Stimulated activated memory B cell treated with anti-CD40 and anti-IgM and Interleukin-4, amounts not matched to agents 10 μg/mL and 1 μg/mL and 100 μg/mL, for 72 hours (primary cell): ENCODE measurements around the gene FIBP.
A peak's percentile ranks its signal among the peaks of the same experiment; 100 is the strongest.

Experiments used
- ATAC-seq: fragments of 150-1000 bp; cut with Tn5 transposase; 2 replicates; pipeline ENCODE4 v1.10.0; 2021
- H3K27ac Mint-ChIP-seq: one replicate; pipeline ENCODE4 v1.8.0; 2022; ENCODE audit warnings: mild to moderate bottlenecking, mixed read lengths
- H3K27me3 Mint-ChIP-seq: one replicate; pipeline ENCODE4 v1.8.0; 2022; ENCODE audit warnings: mixed read lengths
- H3K36me3 Mint-ChIP-seq: one replicate; pipeline ENCODE4 v1.8.0; 2022; ENCODE audit warnings: mixed read lengths
- H3K4me1 Mint-ChIP-seq: one replicate; pipeline ENCODE4 v1.8.0; 2022; ENCODE audit warnings: mixed read lengths
- H3K4me3 Mint-ChIP-seq: one replicate; pipeline ENCODE4 v1.8.0; 2022; ENCODE audit warnings: mild to moderate bottlenecking, moderate library complexity, mixed read lengths
- H3K9me3 Mint-ChIP-seq: one replicate; pipeline ENCODE4 v1.8.0; 2022; ENCODE audit warnings: mixed read lengths

The FIBP gene

DNA sequence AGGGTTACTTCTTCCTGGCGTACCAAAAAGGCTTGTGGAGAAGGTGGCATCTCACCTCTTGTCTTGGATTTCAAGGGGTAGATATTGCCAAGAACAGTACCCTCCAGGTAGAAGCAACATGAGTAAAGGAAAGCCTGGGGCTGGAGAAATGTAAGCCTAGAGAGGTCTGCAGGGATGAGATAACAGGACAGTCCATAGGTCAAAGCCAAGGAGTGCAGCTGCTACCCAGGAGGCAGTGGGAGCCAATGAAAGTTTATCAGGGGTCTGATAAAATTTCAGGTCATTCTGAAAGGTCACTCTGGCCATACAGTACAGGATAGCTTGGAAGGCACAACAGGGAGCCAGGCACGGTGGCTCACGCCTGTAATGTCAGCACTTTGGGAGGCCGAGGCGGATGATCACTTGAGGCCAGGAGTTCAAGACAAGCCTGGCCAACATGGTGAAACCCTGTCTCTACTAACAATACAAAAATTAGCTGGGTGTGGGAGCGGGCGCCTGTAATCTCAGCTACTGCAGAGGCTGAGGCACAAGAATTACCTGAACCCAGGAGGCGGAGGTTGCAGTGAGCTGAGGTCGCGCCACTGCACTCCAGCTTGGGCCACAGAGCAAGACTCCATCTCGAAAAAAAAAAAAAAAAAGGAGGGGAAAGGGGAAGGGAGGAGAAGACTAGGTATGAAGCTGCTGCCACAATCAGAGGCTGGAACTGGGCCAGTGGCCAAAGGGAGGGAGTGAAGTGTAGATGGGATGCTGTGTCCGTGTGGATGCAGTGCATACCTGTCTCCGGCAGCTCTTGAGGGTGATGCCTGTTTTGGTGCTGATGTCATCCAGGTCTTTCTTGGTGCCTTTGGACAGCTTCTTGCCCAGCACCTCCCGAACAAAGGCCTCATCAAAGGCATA lies 1.2 kb downstream of the FIBP start:
- peaks cover 65% of the 10 kb centered on the region for H3K4me1 Mint-ChIP-seq
- peaks cover 29% of the 10 kb centered on the region for H3K36me3 Mint-ChIP-seq
- H3K27ac Mint-ChIP-seq = peak overlapping the region; percentile 92
- no peaks in the 10 kb centered on the region for H3K9me3 Mint-ChIP-seq
- H3K27me3 Mint-ChIP-seq = no peaks in the 10 kb centered on the region
- H3K4me3 Mint-ChIP-seq = peak overlapping the region; percentile 83
- ATAC-seq = no peak

DNA sequence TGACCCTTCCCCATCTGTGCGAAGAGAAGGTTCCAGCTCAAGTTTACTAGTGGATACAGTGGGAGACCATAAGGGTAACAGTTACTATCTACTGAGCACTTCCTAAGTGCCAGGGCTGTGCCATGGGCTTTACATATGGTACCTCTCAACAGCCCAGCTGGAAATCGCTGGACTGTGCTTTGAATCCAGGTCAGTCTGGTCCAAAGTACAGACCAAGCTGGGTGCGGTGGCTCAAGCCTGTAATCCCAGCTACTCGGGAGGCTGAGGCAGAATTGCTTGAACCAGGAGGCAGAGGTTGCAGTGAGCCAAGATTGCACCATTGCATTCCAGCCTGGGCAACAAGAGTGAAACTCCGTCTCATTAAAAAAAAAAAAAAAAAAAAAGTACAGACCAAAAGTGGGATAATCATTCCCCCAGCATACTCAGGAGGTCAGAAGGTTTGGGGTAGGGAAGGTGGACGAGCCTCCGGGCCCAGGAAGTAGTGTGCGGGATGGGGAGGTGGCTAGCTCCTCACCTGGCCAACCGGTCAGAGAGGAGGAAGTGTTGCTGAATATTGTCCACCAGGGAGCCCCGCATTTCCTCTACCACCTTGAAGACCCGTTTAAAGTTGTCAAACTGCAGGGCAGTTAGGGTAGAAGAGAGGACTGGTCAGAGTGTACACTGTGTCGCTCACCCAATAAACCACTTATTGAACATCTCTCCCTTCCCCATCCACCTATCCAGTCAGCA lies 2.3 kb downstream of the FIBP start:
- H3K4me3 Mint-ChIP-seq = no peak overlapping the region
- H3K27ac Mint-ChIP-seq = peak overlapping the region; percentile 48

DNA sequence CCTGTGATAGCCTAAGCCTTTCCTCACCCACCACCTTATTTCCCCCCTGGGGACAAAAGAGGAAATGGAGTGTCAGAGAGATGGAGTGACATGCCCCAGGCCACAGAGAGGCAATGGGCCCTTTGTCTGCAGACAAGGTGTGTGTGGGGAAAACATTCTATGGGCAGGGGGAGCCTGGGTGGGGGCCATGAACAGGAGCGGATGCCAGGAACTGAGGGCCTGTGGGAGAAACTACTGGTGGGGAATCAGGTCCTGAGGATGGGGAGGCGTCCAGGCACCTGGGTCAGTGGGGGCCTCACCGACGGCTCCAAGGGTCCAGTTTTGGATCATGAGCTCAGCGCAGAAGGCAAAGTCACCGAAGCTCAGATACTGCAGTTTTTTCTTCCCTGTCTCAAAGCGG lies 3.0 kb downstream of the FIBP start:
- Mint-ChIP-seq H3K36me3 (peaks cover 34% of the 10 kb centered on the region), H3K4me3 (no peak overlapping the region), H3K27me3 (no peaks in the 10 kb centered on the region), H3K9me3 (no peaks in the 10 kb centered on the region), H3K27ac (no peak overlapping the region), H3K4me1 (peaks cover 66% of the 10 kb centered on the region)
- no peak for ATAC-seq

More for the DNA sequence above, 2.3 kb downstream of the FIBP start:
- no peaks in the 10 kb centered on the region for H3K9me3 Mint-ChIP-seq
- H3K4me1 Mint-ChIP-seq = peaks cover 62% of the 10 kb centered on the region
- peaks cover 34% of the 10 kb centered on the region for H3K36me3 Mint-ChIP-seq
- ATAC-seq = no peak
- H3K27me3 Mint-ChIP-seq = no peaks in the 10 kb centered on the region

DNA sequence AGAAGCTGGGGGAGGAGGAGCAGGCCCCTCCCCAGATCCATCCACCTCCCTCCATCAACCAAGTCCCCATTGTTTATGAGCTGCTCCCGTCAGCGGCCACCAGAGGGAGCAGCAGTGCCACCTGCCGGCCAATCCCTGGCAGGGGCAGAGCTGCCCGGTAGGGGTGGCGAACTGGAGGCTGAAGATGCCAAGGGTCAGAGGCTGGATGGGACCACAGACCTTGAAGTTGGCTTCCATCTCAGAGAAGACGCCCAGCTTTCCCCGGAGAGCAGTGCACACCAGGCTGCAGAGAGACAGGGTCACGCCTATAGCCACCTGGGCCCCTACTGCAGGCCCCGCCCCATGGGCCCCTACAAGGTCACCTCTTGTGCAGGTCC lies 3.6 kb downstream of the FIBP start:
- H3K4me1 Mint-ChIP-seq = peaks cover 60% of the 10 kb centered on the region
- H3K27ac Mint-ChIP-seq = peak overlapping the region; percentile 28
- H3K4me3 Mint-ChIP-seq = no peak overlapping the region

DNA sequence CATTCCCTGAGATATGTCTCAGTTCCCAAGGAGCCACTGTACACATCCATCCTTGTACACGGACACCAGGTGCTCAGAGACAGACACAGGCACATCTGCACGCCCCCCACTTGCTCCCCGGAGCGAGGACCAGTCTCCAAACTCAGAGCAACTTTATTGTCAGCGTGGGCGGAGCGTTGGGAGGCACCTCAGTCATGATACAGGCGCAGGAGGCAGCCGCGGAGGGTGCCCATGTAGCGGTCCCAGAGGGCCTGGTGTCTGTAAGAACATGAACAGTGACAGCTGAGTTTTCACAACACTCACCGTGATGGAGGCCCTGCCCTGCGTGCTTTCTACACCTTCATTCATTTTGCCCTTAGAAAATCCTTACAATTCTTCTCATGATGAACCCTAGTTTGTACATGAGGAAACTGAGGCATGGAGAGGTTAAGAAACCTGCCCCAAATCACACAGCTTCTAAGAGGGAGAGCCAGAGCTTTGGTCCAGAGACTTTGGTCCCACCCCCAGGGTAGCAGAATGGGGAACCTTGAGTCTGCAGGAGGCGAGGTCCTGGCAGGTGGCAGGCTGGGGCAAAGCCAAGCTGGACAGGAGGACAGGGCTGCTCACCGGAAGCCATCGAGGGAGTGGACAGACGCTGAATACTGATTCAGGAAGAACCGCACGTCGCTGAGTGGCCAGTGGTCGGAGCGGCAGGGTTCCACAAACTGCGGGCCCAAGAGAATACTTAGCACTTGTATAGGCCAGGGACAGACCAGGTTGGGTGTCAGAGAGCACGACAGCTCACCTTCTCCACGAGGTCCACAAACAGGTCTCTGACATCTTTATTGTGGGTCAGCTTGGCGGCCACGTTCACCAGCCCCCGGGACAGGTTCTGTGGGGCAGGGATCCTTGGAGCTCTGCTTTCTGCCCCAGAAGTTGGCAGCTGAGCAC lies 4.2 kb downstream of the FIBP start:
- Mint-ChIP-seq H3K27me3 (no peaks in the 10 kb centered on the region), H3K9me3 (no peaks in the 10 kb centered on the region), H3K4me3 (no peak overlapping the region), H3K27ac (peak overlapping the region; percentile 28), H3K4me1 (peaks cover 54% of the 10 kb centered on the region), H3K36me3 (peaks cover 34% of the 10 kb centered on the region)
- no peak for ATAC-seq

More for the DNA sequence above, 3.6 kb downstream of the FIBP start:
- peak; percentile 67 for ATAC-seq
- H3K9me3 Mint-ChIP-seq = no peaks in the 10 kb centered on the region
- peaks cover 34% of the 10 kb centered on the region for H3K36me3 Mint-ChIP-seq
- H3K27me3 Mint-ChIP-seq = no peaks in the 10 kb centered on the region

DNA sequence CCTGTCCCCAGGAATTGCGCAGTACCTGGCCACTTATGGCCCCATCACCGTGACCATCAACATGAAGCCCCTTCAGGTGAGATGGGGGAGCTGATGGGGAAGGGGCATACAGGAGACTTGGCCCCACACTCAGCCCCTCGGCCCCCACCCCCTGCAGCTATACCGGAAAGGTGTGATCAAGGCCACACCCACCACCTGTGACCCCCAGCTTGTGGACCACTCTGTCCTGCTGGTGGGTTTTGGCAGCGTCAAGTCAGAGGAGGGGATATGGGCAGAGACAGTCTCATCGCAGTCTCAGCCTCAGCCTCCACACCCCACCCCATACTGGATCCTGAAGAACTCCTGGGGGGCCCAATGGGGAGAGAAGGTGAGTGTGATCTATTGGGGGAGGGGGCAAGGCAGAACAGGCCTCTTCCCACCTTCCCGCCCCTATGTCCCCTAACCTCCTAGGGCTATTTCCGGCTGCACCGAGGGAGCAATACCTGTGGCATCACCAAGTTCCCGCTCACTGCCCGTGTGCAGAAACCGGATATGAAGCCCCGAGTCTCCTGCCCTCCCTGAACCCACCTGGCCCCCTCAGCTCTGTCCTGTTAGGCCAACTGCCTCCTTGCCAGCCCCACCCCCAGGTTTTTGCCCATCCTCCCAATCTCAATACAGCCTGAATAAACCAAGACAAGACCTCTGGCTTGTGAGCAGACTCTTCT lies 5.1 kb downstream of the FIBP start:
- Mint-ChIP-seq H3K4me3 (no peak overlapping the region), H3K4me1 (peaks cover 46% of the 10 kb centered on the region), H3K27me3 (no peaks in the 10 kb centered on the region), H3K27ac (no peak overlapping the region), H3K9me3 (no peaks in the 10 kb centered on the region), H3K36me3 (peaks cover 34% of the 10 kb centered on the region)
- ATAC-seq = no peak

DNA sequence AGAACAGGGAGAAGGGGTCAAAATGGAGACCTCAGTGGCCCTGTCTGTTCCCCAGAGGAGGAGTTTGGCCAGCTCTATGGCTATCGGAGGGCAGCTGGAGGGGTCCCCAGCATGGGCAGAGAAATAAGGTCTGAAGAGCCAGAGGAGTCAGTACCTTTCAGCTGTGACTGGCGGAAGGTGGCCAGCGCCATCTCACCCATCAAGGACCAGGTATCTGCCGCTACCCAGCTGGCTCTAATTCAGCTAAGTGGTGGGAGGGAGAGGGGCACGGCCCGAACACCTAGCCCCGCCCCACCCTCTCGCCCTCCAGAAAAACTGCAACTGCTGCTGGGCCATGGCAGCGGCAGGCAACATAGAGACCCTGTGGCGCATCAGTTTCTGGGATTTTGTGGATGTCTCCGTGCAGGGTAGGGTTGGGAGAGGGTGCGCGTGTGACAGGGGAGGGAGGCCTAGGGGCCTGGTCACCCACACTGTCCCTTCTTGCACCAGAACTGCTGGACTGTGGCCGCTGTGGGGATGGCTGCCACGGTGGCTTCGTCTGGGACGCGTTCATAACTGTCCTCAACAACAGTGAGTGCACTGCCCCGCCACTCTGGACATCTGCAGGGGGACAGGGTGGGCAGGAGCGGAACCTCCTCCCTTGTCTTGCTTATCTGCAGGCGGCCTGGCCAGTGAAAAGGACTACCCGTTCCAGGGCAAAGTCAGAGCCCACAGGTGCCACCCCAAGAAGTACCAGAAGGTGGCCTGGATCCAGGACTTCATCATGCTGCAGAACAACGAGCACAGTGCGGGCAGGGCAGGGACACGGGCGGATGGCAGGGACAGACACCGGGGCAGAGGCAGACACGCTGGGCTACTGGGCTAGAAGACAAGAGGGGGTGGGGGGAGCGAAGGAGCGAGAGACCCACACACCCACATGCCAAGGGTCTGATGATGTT lies 5.9 kb downstream of the FIBP start:
- Mint-ChIP-seq H3K36me3 (peaks cover 34% of the 10 kb centered on the region), H3K4me1 (peaks cover 38% of the 10 kb centered on the region), H3K4me3 (no peak overlapping the region), H3K9me3 (no peaks in the 10 kb centered on the region), H3K27ac (no peak overlapping the region), H3K27me3 (no peaks in the 10 kb centered on the region)
- no peak for ATAC-seq

DNA sequence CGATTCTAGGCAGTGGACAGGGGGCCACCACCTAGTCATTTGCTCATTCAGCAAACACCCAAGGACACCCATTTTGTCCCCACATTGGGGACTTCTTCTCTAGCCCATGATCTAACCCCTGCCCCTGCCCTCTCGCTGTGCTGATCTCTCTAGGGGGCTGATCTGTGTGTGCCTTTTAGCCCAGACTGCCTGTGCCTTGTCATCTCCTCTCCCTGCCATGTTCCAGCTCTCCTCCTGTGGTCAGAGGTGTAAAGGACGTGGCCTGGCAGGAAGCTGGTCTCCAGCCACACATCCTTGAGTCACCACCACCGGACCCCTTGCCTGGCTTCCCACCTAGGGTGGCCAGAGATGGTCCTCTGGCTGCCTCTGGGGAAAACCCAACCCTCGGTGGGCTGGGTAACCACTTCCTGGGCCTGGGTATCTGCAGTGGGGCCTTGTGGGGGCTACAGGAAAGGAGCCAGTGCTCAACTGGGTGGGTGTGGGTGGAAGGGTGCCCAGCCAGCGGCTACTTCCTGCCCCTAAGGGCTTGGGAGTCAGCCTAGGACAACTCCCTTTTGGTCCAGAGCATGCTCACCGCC lies 7.3 kb downstream of the FIBP start:
- H3K4me3 Mint-ChIP-seq = no peak overlapping the region
- peak overlapping the region; percentile 31 for H3K27ac Mint-ChIP-seq
- peaks cover 27% of the 10 kb centered on the region for H3K36me3 Mint-ChIP-seq
- peaks cover 26% of the 10 kb centered on the region for H3K4me1 Mint-ChIP-seq
- ATAC-seq = no peak
- H3K27me3 Mint-ChIP-seq = no peaks in the 10 kb centered on the region
- H3K9me3 Mint-ChIP-seq = no peaks in the 10 kb centered on the region

DNA sequence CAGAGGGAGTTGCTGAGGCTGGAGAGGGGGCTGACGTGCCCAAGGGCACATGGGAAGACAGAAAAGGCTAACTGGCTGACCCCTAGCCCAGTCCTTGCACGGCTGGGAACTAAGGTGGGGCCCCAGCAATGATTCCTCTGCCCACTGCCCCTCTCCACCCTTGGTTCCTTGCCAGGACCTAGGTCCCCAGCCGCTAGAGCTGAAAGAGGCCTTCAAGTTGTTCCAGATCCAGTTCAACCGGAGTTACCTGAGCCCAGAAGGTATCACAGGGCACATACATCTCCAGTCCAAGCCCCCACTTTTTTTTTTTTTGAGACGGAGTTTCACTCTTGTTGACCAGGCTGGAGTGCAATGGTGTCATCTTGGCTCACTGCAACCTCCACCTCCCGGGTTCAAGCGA lies 8.2 kb downstream of the FIBP start:
- no peak for ATAC-seq
- H3K27ac Mint-ChIP-seq = no peak overlapping the region
- no peaks in the 10 kb centered on the region for H3K27me3 Mint-ChIP-seq
- H3K4me1 Mint-ChIP-seq = peaks cover 20% of the 10 kb centered on the region
- no peak overlapping the region for H3K4me3 Mint-ChIP-seq
- peaks cover 23% of the 10 kb centered on the region for H3K36me3 Mint-ChIP-seq
- H3K9me3 Mint-ChIP-seq = no peaks in the 10 kb centered on the region

DNA sequence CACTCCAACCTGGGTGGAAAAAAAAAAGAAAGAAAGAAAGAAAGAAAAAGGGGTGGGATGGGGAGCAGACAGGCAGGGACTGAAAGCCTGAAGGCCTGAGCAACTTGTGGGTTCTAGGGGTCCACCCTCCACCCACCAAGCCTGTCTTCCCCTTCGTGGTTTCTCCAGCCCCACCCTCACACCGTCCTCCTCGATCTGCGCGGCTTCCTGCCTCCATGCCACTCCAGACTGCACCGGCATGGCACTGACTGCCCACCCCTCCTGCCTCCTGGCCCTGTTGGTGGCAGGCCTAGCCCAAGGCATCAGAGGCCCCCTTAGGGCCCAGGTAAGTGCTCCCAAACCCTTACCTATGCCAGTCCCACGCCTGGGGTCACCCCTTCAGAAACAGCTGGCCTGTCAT lies 8.7 kb downstream of the FIBP start, which contains the start of gene CTSW:
CTSW (plus strand) TSS at position 221 of the 400 bp plus-strand sequence; CDS start at position 239, 18 bp downstream.
- Mint-ChIP-seq H3K27ac (peak within 1 kb of the TSS; percentile 31), H3K27me3 (no peaks in the 10 kb centered on the region), H3K9me3 (no peaks in the 10 kb centered on the region), H3K36me3 (peaks cover 18% of the 10 kb centered on the region), H3K4me3 (no peak within 1 kb of the TSS), H3K4me1 (peaks cover 16% of the 10 kb centered on the region)
- ATAC-seq = no peak

DNA sequence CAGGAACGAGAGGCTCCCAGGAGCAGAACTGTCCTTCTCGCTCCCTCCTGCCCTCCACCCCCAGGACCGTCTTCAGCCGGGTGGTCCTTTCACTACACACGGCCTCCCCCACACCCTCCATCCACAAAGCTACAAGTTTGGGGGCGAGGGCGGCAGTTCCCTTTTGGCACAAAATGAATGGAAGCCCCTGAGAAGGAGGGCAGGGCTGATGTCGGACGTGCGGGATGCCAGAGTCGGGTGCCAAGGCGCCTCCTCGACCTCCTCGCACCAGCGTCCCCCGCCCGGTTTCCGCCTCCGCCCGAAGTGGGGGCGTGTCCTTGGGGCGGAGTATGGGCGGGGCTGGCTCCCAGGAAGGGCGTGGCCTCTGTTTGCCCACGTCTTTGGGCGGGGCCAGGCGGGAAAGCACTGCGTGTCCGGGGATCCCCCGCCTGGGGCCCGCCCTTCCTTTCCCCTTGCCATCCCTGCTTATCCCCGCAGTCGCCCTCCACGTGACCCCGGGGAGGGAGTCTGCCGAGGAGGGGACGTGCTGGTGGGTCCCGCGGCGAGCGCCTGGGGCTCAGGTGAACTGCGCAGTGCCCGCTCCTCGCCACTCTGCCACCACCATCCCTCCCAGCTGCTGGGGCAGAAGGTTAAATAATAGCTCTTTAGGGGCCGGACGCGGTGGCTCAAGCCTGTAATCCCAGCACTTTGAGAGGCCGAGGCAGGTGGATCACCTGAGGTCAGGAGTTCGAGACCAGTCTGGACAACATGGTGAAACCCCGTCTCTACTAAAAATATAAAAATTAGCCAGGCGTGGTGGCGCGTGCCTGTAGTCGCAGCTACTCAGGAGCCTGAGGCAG lies 14.7 kb downstream of the FIBP start:
- peak overlapping the region; percentile 83 for H3K4me3 Mint-ChIP-seq
- ATAC-seq = peak; percentile 94
- peaks cover 7% of the 10 kb centered on the region for H3K27me3 Mint-ChIP-seq
- H3K27ac Mint-ChIP-seq = peak overlapping the region; percentile 84
- no peaks in the 10 kb centered on the region for H3K36me3 Mint-ChIP-seq
- H3K9me3 Mint-ChIP-seq = no peaks in the 10 kb centered on the region
- peaks cover 26% of the 10 kb centered on the region for H3K4me1 Mint-ChIP-seq

DNA sequence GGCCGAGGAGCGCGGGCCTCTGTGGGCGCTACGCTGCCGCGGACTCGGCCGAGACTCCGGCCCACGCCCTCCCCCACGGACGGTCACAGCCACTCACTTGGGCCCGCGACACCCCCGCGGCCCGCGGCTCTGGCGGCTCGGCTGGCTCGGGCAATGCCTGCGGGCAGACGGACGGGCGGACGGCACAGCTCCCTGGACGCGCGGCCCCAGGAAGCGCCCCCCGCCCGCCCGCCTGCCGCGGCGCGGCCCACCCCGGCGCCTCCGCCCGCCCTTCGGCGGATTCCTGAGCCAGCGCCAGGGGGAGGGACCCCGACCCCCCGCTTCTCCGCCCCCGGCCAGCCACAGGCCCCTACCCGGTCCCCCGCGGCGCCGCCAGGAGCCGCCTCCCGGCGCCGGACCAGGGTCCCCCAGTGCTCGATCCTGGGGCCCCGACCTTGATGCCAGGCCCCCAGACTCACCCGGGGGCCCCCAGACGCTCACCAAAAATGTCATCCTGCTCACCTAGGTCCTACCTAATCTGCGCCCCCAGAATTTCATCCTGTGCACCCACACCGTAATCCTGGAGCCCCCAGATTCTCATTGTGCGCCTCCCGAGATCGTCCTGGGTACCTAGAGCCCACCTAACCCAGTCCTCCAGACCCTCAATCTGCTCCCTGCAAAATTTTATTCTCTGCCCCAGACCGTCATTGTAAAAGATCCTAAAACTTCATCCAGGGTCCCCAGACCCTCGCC lies 15.5 kb downstream of the FIBP start, which contains the start of gene EFEMP2:
EFEMP2 (minus strand) TSS at position 215 of the 732 bp plus-strand sequence. CDS start 446 bp downstream, outside the sequence.
- peak; percentile 6 for ATAC-seq
- Mint-ChIP-seq H3K36me3 (peaks cover under 1% of the 10 kb centered on the region), H3K4me3 (peak within 1 kb of the TSS; percentile 83), H3K27me3 (peaks cover 7% of the 10 kb centered on the region), H3K4me1 (peaks cover 26% of the 10 kb centered on the region), H3K27ac (peak within 1 kb of the TSS; percentile 84), H3K9me3 (no peaks in the 10 kb centered on the region)
